KBM-7 (cell line): ENCODE data around the gene TMEM9.
"Not testable (repeated sequence)": the region's sequence is repeated elsewhere in the genome, so short reads cannot be mapped to it uniquely, and the experiment has no call there.

Experiments
- DNase-seq: peaks from one replicate; pipeline ENCODE4 v3.0.0-alpha.2; 2015
- in situ Hi-C: fragments of 300-500 bp; cut with MboI; formaldehyde crosslinking; loops from 2 replicates; pipeline ENCODE4 v1.14.3; 2020; ENCODE audit warnings: low sequenced_read_pairs, low pct_unique_long_range_greater_than_20kb, mixed read lengths

The TMEM9 gene

GRCh38 chr1:201176940-201177339 lies 22.7 kb upstream of the TMEM9 start:
- in situ Hi-C loops: no loop called here
- no peak for DNase-seq

- no peak for DNase-seq
- in situ Hi-C loops: no loop called here
Observed at GRCh38 chr1:201175820-201176500, 21.7 kb upstream of the TMEM9 start.

- in situ Hi-C loops: no loop called here
- DNase-seq: no peak
Observed at GRCh38 chr1:201173736-201174135, 19.5 kb upstream of the TMEM9 start.

- DNase-seq: no peak
- in situ Hi-C loops: no loop called here
Observed at GRCh38 chr1:201172999-201173610, 18.8 kb upstream of the TMEM9 start.

- no peak for DNase-seq
- in situ Hi-C loops: no loop called here
Observed at GRCh38 chr1:201172326-201172725, 18.1 kb upstream of the TMEM9 start.

GRCh38 chr1:201171063-201172036 lies 17.1 kb upstream of the TMEM9 start:
- in situ Hi-C loops: no loop called here
- peak; percentile 36 for DNase-seq

- in situ Hi-C loops: no loop called here
- peak; percentile 85 for DNase-seq
Observed at GRCh38 chr1:201170533-201171062, 16.3 kb upstream of the TMEM9 start.

- in situ Hi-C loops: no loop called here
- DNase-seq: no peak
Observed at GRCh38 chr1:201169971-201170532, 15.8 kb upstream of the TMEM9 start.

- in situ Hi-C loops: no loop called here
Observed at GRCh38 chr1:201169203-201169602, 14.9 kb upstream of the TMEM9 start.

GRCh38 chr1:201167041-201167991 lies 13.0 kb upstream of the TMEM9 start:
- DNase-seq: no peak
- in situ Hi-C loops: no loop called here

More at GRCh38 chr1:201169203-201169602, 14.9 kb upstream of the TMEM9 start:
- DNase-seq: no peak

- DNase-seq: no peak
- in situ Hi-C loops: no loop called here
Observed at GRCh38 chr1:201164645-201165044, 10.4 kb upstream of the TMEM9 start.

- in situ Hi-C loops: no loop called here
- DNase-seq: no peak
Observed at GRCh38 chr1:201163707-201164106, 9.4 kb upstream of the TMEM9 start.

- DNase-seq, in situ Hi-C loops: not testable (repeated sequence)
Observed at GRCh38 chr1:201163036-201163435, 8.8 kb upstream of the TMEM9 start.

- in situ Hi-C loops: no loop called here
- no peak for DNase-seq
Observed at GRCh38 chr1:201157949-201158348, 3.7 kb upstream of the TMEM9 start.

- in situ Hi-C loops: no loop called here
- DNase-seq: no peak
Observed at GRCh38 chr1:201156819-201157218, 2.5 kb upstream of the TMEM9 start.

GRCh38 chr1:201156346-201156745 lies 2.1 kb upstream of the TMEM9 start:
- DNase-seq: no peak
- in situ Hi-C loops: no loop called here

- no peak for DNase-seq
- in situ Hi-C loops: no loop called here
Observed at GRCh38 chr1:201155354-201155753, 1.1 kb upstream of the TMEM9 start.
